HG03457 (cell line): ENCODE measurements around the gene KRTAP9-9.
"Not testable (repeated sequence)": the region's sequence is repeated elsewhere in the genome, so short reads cannot be mapped to it uniquely, and the experiment has no call there.

Experiments
- ATAC-seq: cut with Tn5 transposase; IDR thresholded peaks from one replicate; pipeline ENCODE4 v1.9.1; 2021; ENCODE audit warnings: moderate number of reproducible peaks; ENCODE audit not compliant: unreplicated experiment

Gene KRTAP9-9

DNA sequence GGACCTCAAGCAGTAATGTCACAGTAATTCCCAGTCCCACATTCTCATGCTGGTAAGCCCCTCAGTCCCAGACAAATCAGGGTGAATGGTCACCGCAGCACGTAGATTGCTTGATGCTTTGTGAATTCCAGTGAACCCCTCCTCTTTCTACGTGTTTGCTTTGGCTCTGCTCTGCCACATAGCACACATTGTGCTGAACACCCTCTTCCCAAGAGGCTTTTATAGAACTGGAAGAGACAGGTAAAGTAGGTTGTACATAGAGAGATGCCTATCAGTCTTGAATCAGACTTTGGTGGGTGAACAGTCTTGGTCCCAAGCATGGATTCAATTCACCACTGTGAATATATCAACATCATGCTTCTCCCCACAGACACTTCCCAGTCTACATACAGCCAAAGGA lies 9.4 kb downstream of the KRTAP9-9 start:
- no peak for ATAC-seq

DNA sequence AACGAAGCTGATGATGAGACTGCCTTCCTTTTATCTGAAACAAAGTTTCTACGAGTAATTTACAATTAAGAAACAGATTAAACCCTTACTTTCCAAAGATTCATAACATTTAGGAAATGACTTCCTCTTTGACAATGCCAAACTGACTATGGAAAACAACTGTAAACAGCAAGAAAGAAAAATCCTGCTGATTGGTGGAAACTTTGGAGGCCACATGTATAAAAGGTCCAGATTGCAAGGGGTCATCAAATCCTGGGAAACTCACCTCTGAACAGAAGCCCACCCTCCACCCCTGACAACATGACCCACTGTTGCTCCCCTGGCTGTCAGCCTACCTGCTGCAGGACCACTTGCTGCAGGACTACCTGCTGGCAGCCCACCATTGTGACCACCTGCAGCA lies 9.9 kb downstream of the KRTAP9-9 start, which contains the start of gene KRTAP9-6:
Gene KRTAP9-6 (plus strand): TSS at position 301 of the 400 bp plus-strand sequence. CDS start 0 bp downstream, at position 301.
- ATAC-seq = no peak

GRCh38 chr17:41267711-41268110 lies 12.5 kb downstream of the KRTAP9-9 start:
- ATAC-seq = no peak

- not testable (repeated sequence) for ATAC-seq
Measured at GRCh38 chr17:41271323-41271722, 16.1 kb downstream of the KRTAP9-9 start.

GRCh38 chr17:41271858-41272257 lies 16.7 kb downstream of the KRTAP9-9 start:
- no peak for ATAC-seq

DNA sequence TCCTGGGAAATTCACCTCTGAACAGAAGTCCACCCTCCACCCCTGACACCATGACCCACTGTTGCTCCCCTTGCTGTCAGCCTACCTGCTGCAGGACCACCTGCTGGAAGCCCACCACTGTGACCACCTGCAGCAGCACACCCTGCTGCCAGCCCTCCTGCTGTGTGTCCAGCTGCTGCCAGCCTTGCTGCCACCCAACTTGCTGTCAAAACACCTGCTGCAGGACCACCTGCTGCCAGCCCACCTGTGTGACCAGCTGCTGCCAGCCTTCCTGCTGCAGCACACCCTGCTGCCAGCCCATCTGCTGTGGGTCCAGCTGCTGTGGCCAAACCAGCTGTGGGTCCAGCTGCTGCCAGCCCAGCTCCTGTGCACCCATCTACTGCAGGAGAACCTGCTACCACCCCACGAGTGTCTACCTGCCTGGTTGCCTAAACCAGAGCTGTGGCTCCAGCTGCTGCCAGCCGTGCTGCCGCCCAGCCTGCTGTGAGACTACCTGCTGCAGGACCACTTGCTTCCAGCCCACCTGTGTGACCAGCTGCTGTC lies 20.5 kb downstream of the KRTAP9-9 start, which contains the start of gene KRTAP9-7:
Gene KRTAP9-7 (plus strand): TSS at position 51 of the 543 bp plus-strand sequence. CDS start 0 bp downstream, at position 51.
- ATAC-seq = not testable (repeated sequence)

DNA sequence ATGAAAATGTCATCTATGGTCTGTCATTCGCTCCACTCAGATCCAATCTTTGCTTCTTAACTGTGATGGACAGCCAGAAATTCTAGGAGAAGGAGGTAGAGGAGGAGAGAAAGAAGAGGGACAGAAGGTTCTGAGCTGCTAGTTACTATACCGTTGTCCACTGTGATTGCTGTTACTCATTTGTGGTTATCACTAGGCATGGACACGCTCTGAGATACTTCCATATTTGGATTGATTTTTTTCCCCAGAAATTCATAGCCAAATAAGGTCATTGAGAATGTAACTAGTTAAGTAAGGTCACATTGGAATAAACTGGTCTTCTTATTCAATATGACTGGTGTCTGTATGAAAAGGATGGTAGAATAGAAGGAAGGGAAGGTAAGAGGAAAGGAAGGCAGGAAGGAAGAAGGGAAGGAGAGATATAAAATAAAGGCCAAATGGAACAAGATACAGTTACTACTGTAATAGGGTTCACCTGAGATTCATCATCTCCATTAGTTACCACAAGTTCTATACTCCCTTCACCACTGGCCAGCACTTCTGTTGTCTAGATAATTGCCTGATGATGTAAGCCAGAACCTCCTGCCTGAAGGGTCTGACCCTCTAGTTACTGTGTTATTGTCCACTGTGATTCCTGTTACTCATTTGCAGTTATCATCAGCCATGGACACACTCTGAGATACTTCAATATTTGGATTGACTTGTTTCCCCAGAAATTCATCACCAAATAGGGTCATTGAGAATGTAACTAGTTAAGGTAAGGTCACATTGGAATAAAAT lies 23.2 kb downstream of the KRTAP9-9 start:
- no peak for ATAC-seq

DNA sequence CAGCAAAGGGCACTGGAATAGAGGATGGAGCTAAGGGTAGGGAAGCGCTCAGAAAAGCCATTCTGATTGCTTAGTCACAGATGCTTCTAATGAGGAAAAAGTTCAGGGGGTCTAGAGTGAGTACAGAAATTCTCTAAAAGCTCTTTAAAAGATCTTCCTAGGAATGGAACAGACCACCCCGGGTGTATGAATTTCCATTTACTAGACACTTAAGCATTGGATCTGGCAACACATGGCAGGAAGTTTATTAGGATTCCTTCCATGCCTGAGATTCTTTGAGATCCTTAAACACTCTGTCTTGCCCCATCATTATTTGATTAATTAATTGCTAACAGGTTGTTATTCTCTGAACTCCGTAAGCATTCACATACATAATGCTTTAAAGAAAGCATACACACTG lies 28.9 kb downstream of the KRTAP9-9 start:
- no peak for ATAC-seq

DNA sequence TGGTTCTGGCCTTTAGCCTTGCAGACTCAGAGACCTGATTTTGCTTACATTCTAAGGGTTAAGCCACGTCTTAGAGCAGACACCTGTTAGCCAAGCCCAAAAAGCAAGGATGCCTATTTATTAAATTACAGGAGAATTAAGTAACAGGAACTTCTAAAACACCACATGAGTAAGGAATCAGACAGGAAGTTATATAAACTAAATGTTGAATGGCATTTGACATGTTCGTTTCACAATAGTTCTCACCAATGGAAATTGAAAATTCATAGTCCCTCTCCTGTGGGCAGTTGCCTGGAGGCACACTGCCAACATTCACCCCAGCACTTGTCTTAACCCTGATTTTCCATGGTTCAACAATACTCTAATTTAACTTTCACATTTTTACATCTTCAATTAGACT lies 29.4 kb downstream of the KRTAP9-9 start:
- ATAC-seq = no peak

- no peak for ATAC-seq
Measured at GRCh38 chr17:41287050-41287449, 31.9 kb downstream of the KRTAP9-9 start.

DNA sequence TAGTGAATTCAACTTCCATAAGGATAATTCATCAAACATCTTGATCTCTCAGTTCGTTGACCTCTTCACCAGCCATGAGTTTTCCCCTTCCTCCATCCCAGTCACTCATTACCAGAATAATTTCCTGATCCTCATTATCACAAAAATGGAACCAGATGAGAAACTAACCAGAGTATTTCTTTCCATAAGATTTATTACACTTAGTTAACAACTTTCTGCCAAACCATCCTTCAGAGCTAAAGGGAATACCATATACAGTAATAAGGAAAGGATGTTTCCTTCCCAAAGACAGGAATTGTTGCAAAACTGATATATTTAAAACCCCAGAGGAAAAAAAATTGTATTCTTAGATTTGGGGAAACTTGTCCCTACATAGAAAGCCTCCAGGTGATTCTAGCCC lies 38.8 kb downstream of the KRTAP9-9 start:
- ATAC-seq = no peak

DNA sequence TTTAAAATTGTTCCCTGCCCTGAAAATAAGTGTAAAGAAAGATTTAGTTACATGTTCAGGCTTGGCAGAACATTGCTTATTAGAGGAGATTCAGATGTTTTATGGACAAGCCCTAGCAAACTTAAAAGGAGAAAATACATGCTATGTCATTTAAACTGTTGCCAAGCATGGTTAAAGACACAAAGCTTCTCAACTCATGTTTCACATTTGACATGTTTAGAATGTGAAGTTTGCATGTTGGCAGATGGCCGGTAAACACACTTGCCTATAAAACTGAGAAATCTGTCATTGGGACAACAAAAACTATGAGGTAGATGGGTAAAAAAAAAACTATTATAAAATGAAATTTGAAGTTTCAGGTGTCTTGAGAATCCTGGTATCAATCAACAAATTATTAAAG lies 41.7 kb downstream of the KRTAP9-9 start:
- ATAC-seq = no peak

GRCh38 chr17:41298458-41299135 lies 43.4 kb downstream of the KRTAP9-9 start:
- no peak for ATAC-seq

DNA sequence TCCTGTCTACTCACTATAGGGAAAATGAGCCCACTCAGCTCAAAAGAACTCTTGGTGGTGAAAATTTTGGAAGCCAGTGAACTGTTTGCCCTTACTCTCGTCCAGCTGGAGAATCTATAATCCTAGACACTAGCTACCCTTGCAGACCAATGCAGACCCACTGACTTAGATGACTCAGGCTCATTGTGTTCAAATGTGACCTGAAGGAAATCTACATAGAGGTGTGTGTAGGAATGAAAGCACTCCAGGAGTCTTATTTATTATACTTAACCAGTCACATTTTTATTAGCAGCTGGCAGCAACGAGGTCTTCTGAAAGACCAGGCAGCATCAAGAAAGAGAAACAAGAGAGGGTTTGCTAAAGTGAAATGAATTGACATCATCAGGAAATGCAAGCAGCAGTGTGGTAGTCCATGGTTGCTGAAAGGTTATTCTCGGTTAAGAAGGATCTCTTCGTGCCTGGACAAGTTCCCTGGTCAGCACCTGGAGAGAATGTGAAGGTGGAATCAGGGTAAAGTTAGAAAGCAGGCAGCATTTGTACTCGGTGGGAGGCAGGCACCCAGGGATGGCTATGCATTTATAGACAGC lies 46.1 kb downstream of the KRTAP9-9 start:
- ATAC-seq = no peak

- no peak for ATAC-seq
Measured at GRCh38 chr17:41301916-41302901, 47.0 kb downstream of the KRTAP9-9 start, which contains the start of gene KRTAP29-1. TSS of gene KRTAP29-1 (minus strand) at chr17:41302851. CDS start at chr17:41302851, 0 bp downstream.

DNA sequence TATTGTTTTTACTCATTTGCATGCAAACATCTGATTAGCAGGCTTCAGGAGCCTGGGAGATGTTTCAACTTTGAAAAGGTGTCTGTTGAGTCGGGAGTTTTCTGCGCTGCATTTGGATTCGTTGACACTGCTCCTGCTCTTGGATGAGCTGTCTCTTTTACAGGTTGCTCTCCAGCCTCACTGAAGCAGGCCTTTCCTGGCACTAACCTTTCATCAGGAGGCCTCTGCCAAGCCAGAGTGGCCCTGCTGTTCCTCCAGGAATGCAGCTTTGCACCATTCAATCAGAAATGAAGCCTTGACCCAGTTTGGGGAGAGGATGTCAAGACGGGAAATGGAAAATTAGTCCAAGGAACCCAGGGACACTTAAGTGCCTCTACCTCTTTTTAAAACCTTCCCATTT lies 47.8 kb downstream of the KRTAP9-9 start:
- no peak for ATAC-seq

- no peak for ATAC-seq
Measured at GRCh38 chr17:41304091-41304490, 48.9 kb downstream of the KRTAP9-9 start.
